ENCODE data around the gene DSG2. TPM values are rescaled to one million over a fixed set of nuclear protein-coding genes. Genes with fewer than 3 reads are reported as not detected.
A peak's percentile ranks its signal among the peaks of the same experiment; 100 is the strongest.

Gene DSG2
- total RNA-seq, 1 donor, result 9.0 TPM

- H3K4me1 ChIP-seq (ENCODE audit: insufficient read depth, low read length), result peaks cover 8% of the 10 kb centered on the region
- H2AFZ ChIP-seq (ENCODE audit: low read length), result peak overlapping the region; percentile 22
- no peak overlapping the region for H3K4me3 ChIP-seq (ENCODE audit: insufficient read depth, low read length)
- DNase-seq (ENCODE audit: insufficient read length, low spot score, missing footprints), result peak; percentile 61
- H4K20me1 ChIP-seq (ENCODE audit: insufficient read depth, low read length), result no peaks in the 10 kb centered on the region
- H3K27me3 ChIP-seq (ENCODE audit: insufficient read depth, low read length), result no peaks in the 10 kb centered on the region
- no peak overlapping the region for H3K4me2 ChIP-seq (ENCODE audit: insufficient read depth, low read length)
- no peaks in the 10 kb centered on the region for H3K9me3 ChIP-seq (ENCODE audit: low read depth, low read length)
- no peaks in the 10 kb centered on the region for H3K79me2 ChIP-seq (ENCODE audit: insufficient read depth, low read length)
- H3K27ac ChIP-seq (ENCODE audit: low read depth, low read length), result no peak overlapping the region
- no peaks in the 10 kb centered on the region for H3K36me3 ChIP-seq (ENCODE audit: insufficient read depth, low read length)
- no peak for TF ChIP-seq CTCF (IDR thresholded peaks at IDR 0.05; ENCODE audit: extremely low read depth, low read depth, low read length)
Measured at GRCh38 chr18:31512203-31512764, 14.3 kb downstream of the DSG2 start.

- TF ChIP-seq CTCF (IDR thresholded peaks at IDR 0.05; ENCODE audit: extremely low read depth, low read depth, low read length), result no peak
- H3K4me3 ChIP-seq (ENCODE audit: insufficient read depth, low read length), result no peak overlapping the region
- H3K4me1 ChIP-seq (ENCODE audit: insufficient read depth, low read length), result peaks cover 8% of the 10 kb centered on the region
- no peaks in the 10 kb centered on the region for H3K79me2 ChIP-seq (ENCODE audit: insufficient read depth, low read length)
- H3K27ac ChIP-seq (ENCODE audit: low read depth, low read length), result no peak overlapping the region
- no peaks in the 10 kb centered on the region for H4K20me1 ChIP-seq (ENCODE audit: insufficient read depth, low read length)
- no peak for DNase-seq (ENCODE audit: insufficient read length, low spot score, missing footprints)
- H2AFZ ChIP-seq (ENCODE audit: low read length), result peak overlapping the region; percentile 33
- H3K27me3 ChIP-seq (ENCODE audit: insufficient read depth, low read length), result no peaks in the 10 kb centered on the region
- no peaks in the 10 kb centered on the region for H3K36me3 ChIP-seq (ENCODE audit: insufficient read depth, low read length)
- no peak overlapping the region for H3K4me2 ChIP-seq (ENCODE audit: insufficient read depth, low read length)
- no peaks in the 10 kb centered on the region for H3K9me3 ChIP-seq (ENCODE audit: low read depth, low read length)
Measured at GRCh38 chr18:31513189-31513935, 15.4 kb downstream of the DSG2 start.

GRCh38 chr18:31516437-31516836 is 18.5 kb downstream of the DSG2 start:
- H3K4me2 ChIP-seq (ENCODE audit: insufficient read depth, low read length), result no peak overlapping the region
- no peak for TF ChIP-seq CTCF (IDR thresholded peaks at IDR 0.05; ENCODE audit: extremely low read depth, low read depth, low read length)
- no peaks in the 10 kb centered on the region for H3K9me3 ChIP-seq (ENCODE audit: low read depth, low read length)
- no peak overlapping the region for H3K27ac ChIP-seq (ENCODE audit: low read depth, low read length)
- no peaks in the 10 kb centered on the region for H3K27me3 ChIP-seq (ENCODE audit: insufficient read depth, low read length)
- H3K4me1 ChIP-seq (ENCODE audit: insufficient read depth, low read length), result peaks cover 8% of the 10 kb centered on the region
- H4K20me1 ChIP-seq (ENCODE audit: insufficient read depth, low read length), result no peaks in the 10 kb centered on the region
- no peak overlapping the region for H3K4me3 ChIP-seq (ENCODE audit: insufficient read depth, low read length)
- H3K36me3 ChIP-seq (ENCODE audit: insufficient read depth, low read length), result no peaks in the 10 kb centered on the region
- H2AFZ ChIP-seq (ENCODE audit: low read length), result no peak overlapping the region
- no peaks in the 10 kb centered on the region for H3K79me2 ChIP-seq (ENCODE audit: insufficient read depth, low read length)
- DNase-seq (ENCODE audit: insufficient read length, low spot score, missing footprints), result no peak

GRCh38 chr18:31526374-31526773 is 28.4 kb downstream of the DSG2 start:
- H3K36me3 ChIP-seq (ENCODE audit: insufficient read depth, low read length), result no peaks in the 10 kb centered on the region
- no peak for TF ChIP-seq CTCF (IDR thresholded peaks at IDR 0.05; ENCODE audit: extremely low read depth, low read depth, low read length)
- H3K79me2 ChIP-seq (ENCODE audit: insufficient read depth, low read length), result no peaks in the 10 kb centered on the region
- H4K20me1 ChIP-seq (ENCODE audit: insufficient read depth, low read length), result no peaks in the 10 kb centered on the region
- H3K4me2 ChIP-seq (ENCODE audit: insufficient read depth, low read length), result no peak overlapping the region
- no peaks in the 10 kb centered on the region for H3K4me1 ChIP-seq (ENCODE audit: insufficient read depth, low read length)
- no peak overlapping the region for H3K4me3 ChIP-seq (ENCODE audit: insufficient read depth, low read length)
- no peak overlapping the region for H3K27ac ChIP-seq (ENCODE audit: low read depth, low read length)
- no peak for DNase-seq (ENCODE audit: insufficient read length, low spot score, missing footprints)
- no peaks in the 10 kb centered on the region for H3K9me3 ChIP-seq (ENCODE audit: low read depth, low read length)
- no peak overlapping the region for H2AFZ ChIP-seq (ENCODE audit: low read length)
- no peaks in the 10 kb centered on the region for H3K27me3 ChIP-seq (ENCODE audit: insufficient read depth, low read length)
